Transverse colon (tissue), 4 donors: ENCODE measurements around the gene CTNND2.

Experiments used
- POLR2A ChIP-seq: fragments of 450-650 bp; IDR thresholded peaks from one replicate; pipeline ENCODE4 v1.6.1; 2016; ENCODE audit warnings: antibody characterized with exemption, mild to moderate bottlenecking, moderate library complexity
- POLR2AphosphoS5 ChIP-seq, 3 donors: sonication (generic); formaldehyde crosslinking; IDR thresholded peaks; one replicate each; pipeline ENCODE4 v1.6.1; 2016; ENCODE audit warnings: antibody characterized with exemption in 3 of 3
- TF ChIP-seq, protein P1 (sequence below), 5 experiments: fragments of 200-600 bp in 3 of 5; fragments of 450-650 bp in 2 of 5; sonication (generic) in 3 of 5; IDR thresholded peaks; 1 replicate in 2 of 5; 2 replicates in 3 of 5; pipeline ENCODE4 v1.5.1; 2016 to 2017; ENCODE audit warnings: antibody characterized with exemption in 5 of 5, inconsistent platforms in 3 of 5, mild to moderate bottlenecking in 2 of 5, moderate library complexity in 1 of 5

DNA sequence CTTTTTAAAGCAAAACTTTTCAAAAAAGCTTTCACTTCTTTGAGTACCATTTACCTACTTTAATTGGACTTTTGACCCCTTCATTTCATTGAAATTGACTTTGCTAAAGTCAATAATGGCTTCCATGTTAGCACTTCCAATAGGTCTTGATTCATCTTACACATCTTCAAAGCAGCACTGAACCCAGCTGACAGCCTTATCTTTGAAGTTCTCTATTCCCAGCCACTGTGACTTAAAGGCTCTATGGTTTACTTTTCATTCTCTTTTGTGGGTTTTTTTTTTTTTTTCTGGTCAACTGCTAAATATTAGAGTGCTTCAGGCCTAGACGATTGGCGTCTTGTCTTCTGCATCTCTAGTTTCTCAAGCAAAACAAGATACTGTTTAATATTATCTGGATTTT, 385.0 kb downstream of the CTNND2 start:
- TF ChIP-seq, protein P1, sequence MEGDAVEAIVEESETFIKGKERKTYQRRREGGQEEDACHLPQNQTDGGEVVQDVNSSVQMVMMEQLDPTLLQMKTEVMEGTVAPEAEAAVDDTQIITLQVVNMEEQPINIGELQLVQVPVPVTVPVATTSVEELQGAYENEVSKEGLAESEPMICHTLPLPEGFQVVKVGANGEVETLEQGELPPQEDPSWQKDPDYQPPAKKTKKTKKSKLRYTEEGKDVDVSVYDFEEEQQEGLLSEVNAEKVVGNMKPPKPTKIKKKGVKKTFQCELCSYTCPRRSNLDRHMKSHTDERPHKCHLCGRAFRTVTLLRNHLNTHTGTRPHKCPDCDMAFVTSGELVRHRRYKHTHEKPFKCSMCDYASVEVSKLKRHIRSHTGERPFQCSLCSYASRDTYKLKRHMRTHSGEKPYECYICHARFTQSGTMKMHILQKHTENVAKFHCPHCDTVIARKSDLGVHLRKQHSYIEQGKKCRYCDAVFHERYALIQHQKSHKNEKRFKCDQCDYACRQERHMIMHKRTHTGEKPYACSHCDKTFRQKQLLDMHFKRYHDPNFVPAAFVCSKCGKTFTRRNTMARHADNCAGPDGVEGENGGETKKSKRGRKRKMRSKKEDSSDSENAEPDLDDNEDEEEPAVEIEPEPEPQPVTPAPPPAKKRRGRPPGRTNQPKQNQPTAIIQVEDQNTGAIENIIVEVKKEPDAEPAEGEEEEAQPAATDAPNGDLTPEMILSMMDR (IDR thresholded peaks at IDR 0.05), result no peak
- TF ChIP-seq POLR2AphosphoS5 (IDR thresholded peaks at IDR 0.05) (no peak), POLR2A (no peak)
